Neural crest cell (in vitro differentiated cells): ENCODE measurements around the gene HAUS3. TPM values are rescaled to one million over a fixed set of nuclear protein-coding genes. Genes with fewer than 3 reads are reported as not detected.
A peak's percentile ranks its signal among the peaks of the same experiment; 100 is the strongest.

Experiments used
- DNase-seq: peaks from one replicate; pipeline ENCODE4 v3.0.0; 2021; ENCODE audit warnings: low read depth, mixed read lengths, low spot score
- H3K27ac Mint-ChIP-seq: one replicate; pipeline ENCODE4 v1.8.0; 2021; ENCODE audit warnings: mild to moderate bottlenecking, mixed read lengths; ENCODE audit not compliant: unreplicated experiment
- H3K27me3 Mint-ChIP-seq: 2 replicates; pipeline ENCODE4 v1.8.0; 2021; ENCODE audit warnings: low read depth, mild to moderate bottlenecking, mixed read lengths
- H3K36me3 Mint-ChIP-seq: 2 replicates; pipeline ENCODE4 v1.8.0; 2021; ENCODE audit warnings: low read depth, mild to moderate bottlenecking, mixed read lengths
- H3K4me1 Mint-ChIP-seq: 2 replicates; pipeline ENCODE4 v1.8.0; 2021; ENCODE audit warnings: mixed read lengths
- H3K4me3 Mint-ChIP-seq: one replicate; pipeline ENCODE4 v1.8.0; 2021; ENCODE audit warnings: mild to moderate bottlenecking, mixed read lengths
- H3K9me3 Mint-ChIP-seq: 2 replicates; pipeline ENCODE4 v1.8.0; 2021; ENCODE audit warnings: mixed read lengths
- total RNA-seq: library from RNA; stranded (reverse); gene quantifications from 2 replicates; pipeline ENCODE4 v1.2.1, GENCODE V29; 2021
- TF ChIP-seq, protein P1 (sequence below): fragments of 200-600 bp; sonication (generic); conservative IDR thresholded peaks from 2 replicates; pipeline ENCODE4 v1.5.0; 2021; ENCODE audit warnings: antibody characterized with exemption, mild to moderate bottlenecking

The HAUS3 gene
- total RNA-seq, 1 donor from 2014 or later = 26.9 TPM

DNA sequence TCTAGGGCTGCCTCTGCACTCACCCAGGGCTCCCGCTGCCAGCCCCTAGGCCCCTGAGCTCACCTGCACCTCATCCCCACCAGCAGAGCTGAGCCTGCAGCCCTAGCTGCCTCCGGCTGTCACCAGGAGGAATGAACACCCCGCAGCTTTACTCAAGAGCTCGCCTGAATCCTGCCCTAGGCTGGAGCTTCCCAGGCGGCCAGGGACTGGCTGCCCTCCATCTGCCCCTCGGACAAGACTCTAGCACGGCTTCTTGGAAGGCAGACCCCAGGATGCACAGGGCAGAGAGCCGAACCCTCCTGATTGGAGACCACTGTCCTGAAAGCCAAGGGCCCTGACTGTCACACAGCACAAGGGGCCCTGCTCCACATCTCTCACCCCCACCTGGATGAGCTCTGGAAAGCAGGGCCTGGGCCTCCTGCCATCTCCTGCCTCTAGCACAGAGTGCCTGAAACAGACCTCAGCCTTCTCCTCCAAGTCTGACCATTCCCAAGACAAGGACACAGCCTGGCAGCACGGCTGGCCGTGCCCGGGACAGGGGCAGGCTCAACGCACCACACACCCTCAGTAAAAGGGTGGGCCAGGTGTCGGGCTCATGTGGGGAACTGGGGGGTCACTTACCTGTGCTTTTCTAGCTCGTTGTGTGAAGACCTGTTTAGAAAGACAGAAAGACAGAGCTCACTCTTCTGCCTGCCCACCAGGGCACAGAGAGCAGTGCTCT lies 15.6 kb upstream of the HAUS3 start:
- TF ChIP-seq, protein P1, sequence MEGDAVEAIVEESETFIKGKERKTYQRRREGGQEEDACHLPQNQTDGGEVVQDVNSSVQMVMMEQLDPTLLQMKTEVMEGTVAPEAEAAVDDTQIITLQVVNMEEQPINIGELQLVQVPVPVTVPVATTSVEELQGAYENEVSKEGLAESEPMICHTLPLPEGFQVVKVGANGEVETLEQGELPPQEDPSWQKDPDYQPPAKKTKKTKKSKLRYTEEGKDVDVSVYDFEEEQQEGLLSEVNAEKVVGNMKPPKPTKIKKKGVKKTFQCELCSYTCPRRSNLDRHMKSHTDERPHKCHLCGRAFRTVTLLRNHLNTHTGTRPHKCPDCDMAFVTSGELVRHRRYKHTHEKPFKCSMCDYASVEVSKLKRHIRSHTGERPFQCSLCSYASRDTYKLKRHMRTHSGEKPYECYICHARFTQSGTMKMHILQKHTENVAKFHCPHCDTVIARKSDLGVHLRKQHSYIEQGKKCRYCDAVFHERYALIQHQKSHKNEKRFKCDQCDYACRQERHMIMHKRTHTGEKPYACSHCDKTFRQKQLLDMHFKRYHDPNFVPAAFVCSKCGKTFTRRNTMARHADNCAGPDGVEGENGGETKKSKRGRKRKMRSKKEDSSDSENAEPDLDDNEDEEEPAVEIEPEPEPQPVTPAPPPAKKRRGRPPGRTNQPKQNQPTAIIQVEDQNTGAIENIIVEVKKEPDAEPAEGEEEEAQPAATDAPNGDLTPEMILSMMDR = no peak
- no peaks in the 10 kb centered on the region for H3K27me3 Mint-ChIP-seq
- no peaks in the 10 kb centered on the region for H3K4me1 Mint-ChIP-seq
- no peaks in the 10 kb centered on the region for H3K36me3 Mint-ChIP-seq
- peak overlapping the region; percentile 86 for H3K27ac Mint-ChIP-seq
- no peaks in the 10 kb centered on the region for H3K9me3 Mint-ChIP-seq
- peak overlapping the region; percentile 59 for H3K4me3 Mint-ChIP-seq
- DNase-seq = no peak

- H3K27me3 Mint-ChIP-seq = no peaks in the 10 kb centered on the region
- TF ChIP-seq, protein P1 = no peak
- DNase-seq = no peak
- no peaks in the 10 kb centered on the region for H3K9me3 Mint-ChIP-seq
- H3K4me1 Mint-ChIP-seq = no peaks in the 10 kb centered on the region
- peak overlapping the region; percentile 59 for H3K4me3 Mint-ChIP-seq
- H3K27ac Mint-ChIP-seq = no peak overlapping the region
- no peaks in the 10 kb centered on the region for H3K36me3 Mint-ChIP-seq
Observed at GRCh38 chr4:2256781-2257191, 14.9 kb upstream of the HAUS3 start.

DNA sequence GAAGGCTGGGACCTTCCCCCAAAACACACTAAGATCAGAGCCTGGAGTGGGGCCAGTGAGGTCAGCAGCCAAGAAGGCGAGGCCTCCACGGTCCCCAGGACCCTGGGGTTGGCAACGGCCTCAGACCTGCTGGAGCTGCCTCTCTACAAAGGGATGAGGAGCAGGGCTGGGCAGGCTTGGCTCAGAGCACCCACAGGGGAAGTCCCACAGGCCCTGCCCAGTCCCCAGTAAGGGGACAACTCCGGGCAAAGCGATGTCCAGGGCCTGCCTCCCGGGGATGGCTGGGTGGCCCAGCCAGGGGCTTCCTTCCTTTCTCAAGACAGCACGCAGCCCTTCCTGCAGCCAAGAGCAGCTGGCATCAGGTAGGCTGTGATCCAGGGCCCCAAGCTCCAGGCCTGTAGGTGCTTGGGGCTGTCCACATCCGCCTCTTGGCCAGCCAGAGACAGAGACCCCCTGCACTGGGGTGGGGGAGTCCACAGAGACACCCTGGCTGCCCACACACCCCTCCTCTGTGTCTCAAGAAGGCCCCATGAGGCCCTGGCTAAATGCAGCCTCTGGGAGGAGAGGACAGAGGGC lies 14.3 kb upstream of the HAUS3 start:
- TF ChIP-seq, protein P1 = no peak
- H3K4me1 Mint-ChIP-seq = no peaks in the 10 kb centered on the region
- H3K27me3 Mint-ChIP-seq = no peaks in the 10 kb centered on the region
- no peak for DNase-seq
- no peak overlapping the region for H3K27ac Mint-ChIP-seq
- no peaks in the 10 kb centered on the region for H3K36me3 Mint-ChIP-seq
- H3K4me3 Mint-ChIP-seq = no peak overlapping the region
- no peaks in the 10 kb centered on the region for H3K9me3 Mint-ChIP-seq

DNA sequence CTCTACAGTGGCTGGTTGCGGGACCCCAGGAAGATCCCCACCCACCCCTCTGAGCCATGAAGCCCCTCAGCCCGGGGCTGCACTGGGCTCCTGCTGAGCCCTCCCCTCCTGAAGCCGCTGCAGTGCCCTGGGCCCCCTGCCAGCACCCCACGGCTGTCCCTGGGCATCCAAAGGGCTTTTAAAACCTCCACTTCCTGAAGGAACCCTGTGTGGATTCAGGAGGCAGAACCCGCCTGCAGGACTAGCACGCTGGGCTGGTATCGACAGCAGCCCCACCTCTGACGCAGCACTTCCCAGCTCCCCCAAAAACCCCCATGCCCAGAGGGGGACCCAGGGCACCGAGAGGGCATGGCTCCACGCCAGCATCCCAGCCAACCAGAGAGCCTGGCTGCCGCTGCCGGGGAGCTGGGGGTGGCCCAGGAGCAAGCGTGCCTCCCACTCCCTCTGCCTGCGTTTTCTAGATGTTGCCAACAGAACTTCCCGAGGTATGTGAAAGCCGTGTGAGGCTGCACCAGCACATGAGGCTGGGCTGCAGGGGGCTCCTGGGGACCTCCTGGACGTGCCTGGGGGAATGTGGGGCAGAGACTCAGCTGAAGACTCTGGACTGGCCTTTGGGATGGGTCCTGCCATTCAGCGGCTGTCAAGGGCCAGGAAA lies 13.7 kb upstream of the HAUS3 start:
- no peak for DNase-seq
- Mint-ChIP-seq H3K9me3 (no peaks in the 10 kb centered on the region), H3K27me3 (no peaks in the 10 kb centered on the region), H3K4me1 (no peaks in the 10 kb centered on the region), H3K4me3 (no peak overlapping the region), H3K36me3 (no peaks in the 10 kb centered on the region), H3K27ac (no peak overlapping the region)
- TF ChIP-seq, protein P1 = no peak

DNA sequence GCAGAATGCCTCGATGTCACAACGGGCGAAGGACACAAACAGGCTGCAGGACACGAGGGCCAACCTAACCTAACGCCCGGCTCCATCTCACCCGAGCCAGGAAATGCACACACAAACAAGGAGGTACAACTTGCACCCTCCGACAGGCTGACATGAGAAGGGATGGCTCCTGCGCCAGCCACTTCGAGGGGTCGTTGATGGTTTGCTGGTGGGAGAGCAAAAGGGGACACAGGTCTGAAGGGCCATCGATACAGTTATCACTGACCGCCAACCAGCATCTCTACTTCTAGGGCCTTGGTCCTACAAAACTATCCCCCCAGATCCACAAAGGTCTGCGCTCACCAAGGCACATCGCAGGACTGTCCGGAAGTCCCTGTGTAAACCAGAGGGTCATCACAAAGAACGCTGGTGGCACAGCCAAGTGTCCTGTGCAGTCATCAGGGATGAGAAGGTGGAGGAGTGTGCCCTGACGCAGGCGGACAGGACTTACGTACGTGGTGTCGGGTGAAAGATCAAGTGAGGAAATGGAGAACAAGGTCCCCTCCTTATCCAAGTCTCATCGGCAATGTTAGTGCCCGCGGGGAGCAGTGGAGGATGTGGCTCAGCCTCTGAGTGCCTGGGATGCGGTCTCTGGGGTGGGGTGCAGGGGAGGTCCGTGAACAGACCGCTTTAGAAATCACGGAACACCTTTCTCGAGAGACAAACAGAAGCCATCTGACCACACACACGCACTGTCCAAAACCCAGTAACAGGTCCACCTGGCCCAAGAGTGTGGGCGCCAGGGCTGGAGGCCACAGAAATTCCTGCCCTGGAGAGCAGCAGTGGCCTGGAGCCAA lies 13.0 kb upstream of the HAUS3 start:
- H3K36me3 Mint-ChIP-seq = no peaks in the 10 kb centered on the region
- TF ChIP-seq, protein P1 = no peak
- no peaks in the 10 kb centered on the region for H3K4me1 Mint-ChIP-seq
- H3K4me3 Mint-ChIP-seq = peak overlapping the region; percentile 66
- peak overlapping the region; percentile 27 for H3K27ac Mint-ChIP-seq
- no peak for DNase-seq
- no peaks in the 10 kb centered on the region for H3K9me3 Mint-ChIP-seq
- no peaks in the 10 kb centered on the region for H3K27me3 Mint-ChIP-seq
